ENCODE data around the gene ANKRD44. TPM values are rescaled to one million over a fixed set of nuclear protein-coding genes. Genes with fewer than 3 reads are reported as not detected.

Gene ANKRD44
- total RNA-seq, 1 experiment from 2014 or later: 2.4 TPM

- peak; percentile 37; the same call in 1 of the 2 replicates for ATAC-seq
- H3K4me3 ChIP-seq (ENCODE audit: low read length): no peak overlapping the region
- no peaks in the 10 kb centered on the region for H3K9me2 ChIP-seq (replicated peaks; ENCODE audit: low read length)
- no peak overlapping the region for H2AFZ ChIP-seq (ENCODE audit: low read length)
- H3K4me1 ChIP-seq (ENCODE audit: insufficient read depth, low read length): peaks cover 4% of the 10 kb centered on the region; the same call in 1 of the 2 replicates
- intact Hi-C loops (cut with micrococcal nuclease): loop anchor here (1.0 kb wide), 5 partner anchors 55 to 265 kb away; no protein-coding TSS in a partner anchor
- no peak overlapping the region for H3K27ac ChIP-seq (ENCODE audit: low read length)
- H3K9ac ChIP-seq (ENCODE audit: low read length): no peak overlapping the region
- peak; percentile 61 for DNase-seq
- no peaks in the 10 kb centered on the region for H3K36me3 ChIP-seq (ENCODE audit: low read depth, low read length)
- BruUV-seq (replicated peaks): no TSS peak
- no peaks in the 10 kb centered on the region for H3K79me2 ChIP-seq (ENCODE audit: low read length)
- no peaks in the 10 kb centered on the region for H3K9me3 ChIP-seq (ENCODE audit: low read length)
- no peak for TF ChIP-seq EZH2 (IDR thresholded peaks at IDR 0.05; ENCODE audit: low read length, unreplicated experiment)
- no peak for TF ChIP-seq EZH2phosphoT487 (IDR thresholded peaks at IDR 0.05; ENCODE audit: borderline replicate concordance, low read length)
- peak; percentile 71 for TF ChIP-seq CTCF (conservative IDR thresholded peaks at IDR 0.05; ENCODE audit: low read depth, low read length)
- H3K27me3 ChIP-seq (ENCODE audit: low read length): no peaks in the 10 kb centered on the region
- CTCF ChIA-PET: interaction anchor here (0.6 to 1.5 kb wide), 5 partner anchors 24 to 415 kb away, joined by 3 to 5 read pairs (median 4); no protein-coding TSS in a partner anchor
- H4K20me1 ChIP-seq (ENCODE audit: low read length): no peaks in the 10 kb centered on the region
- H3F3A ChIP-seq (ENCODE audit: low read length, unreplicated experiment): no peaks in the 10 kb centered on the region
- H3K4me2 ChIP-seq (ENCODE audit: low read length): no peak overlapping the region
- POLR2A ChIA-PET (ENCODE audit: unreplicated experiment): no interaction called here
These were observed 197.3 kb downstream of the ANKRD44 start for GRCh38 chr2:197113275-197113711.

GRCh38 chr2:197109326-197109725 lies 201.3 kb downstream of the ANKRD44 start:
- no peaks in the 10 kb centered on the region for H3K9me2 ChIP-seq (replicated peaks; ENCODE audit: low read length)
- BruUV-seq (replicated peaks): no TSS peak
- H3K27me3 ChIP-seq (ENCODE audit: low read length): no peaks in the 10 kb centered on the region
- H3K4me1 ChIP-seq (ENCODE audit: insufficient read depth, low read length): peaks cover 14% of the 10 kb centered on the region; the same call in 1 of the 2 replicates
- TF ChIP-seq EZH2 (IDR thresholded peaks at IDR 0.05; ENCODE audit: low read length, unreplicated experiment): no peak
- TF ChIP-seq CTCF (conservative IDR thresholded peaks at IDR 0.05; ENCODE audit: low read depth, low read length): no peak
- TF ChIP-seq EZH2phosphoT487 (IDR thresholded peaks at IDR 0.05; ENCODE audit: borderline replicate concordance, low read length): no peak
- no peaks in the 10 kb centered on the region for H4K20me1 ChIP-seq (ENCODE audit: low read length)
- H3K4me2 ChIP-seq (ENCODE audit: low read length): no peak overlapping the region
- no peak overlapping the region for H2AFZ ChIP-seq (ENCODE audit: low read length)
- POLR2A ChIA-PET (ENCODE audit: unreplicated experiment): no interaction called here
- no peaks in the 10 kb centered on the region for H3K36me3 ChIP-seq (ENCODE audit: low read depth, low read length)
- DNase-seq (no peak), ATAC-seq (no peak)
- CTCF ChIA-PET: no interaction called here
- no peak overlapping the region for H3K9ac ChIP-seq (ENCODE audit: low read length)
- H3K79me2 ChIP-seq (ENCODE audit: low read length): no peaks in the 10 kb centered on the region
- no peak overlapping the region for H3K4me3 ChIP-seq (ENCODE audit: low read length)
- H3F3A ChIP-seq (ENCODE audit: low read length, unreplicated experiment): no peaks in the 10 kb centered on the region
- no peaks in the 10 kb centered on the region for H3K9me3 ChIP-seq (ENCODE audit: low read length)
- intact Hi-C loops (cut with micrococcal nuclease): no loop called here
- H3K27ac ChIP-seq (ENCODE audit: low read length): no peak overlapping the region

- no TSS peak for BruUV-seq (replicated peaks)
- Histone ChIP-seq H2AFZ (ENCODE audit: low read length) (no peak overlapping the region), H3K9me2 (replicated peaks; ENCODE audit: low read length) (no peaks in the 10 kb centered on the region), H3K4me1 (ENCODE audit: insufficient read depth, low read length) (peaks cover 14% of the 10 kb centered on the region; the same call in 1 of the 2 replicates), H3K27ac (ENCODE audit: low read length) (no peak overlapping the region), H3F3A (ENCODE audit: low read length, unreplicated experiment) (no peaks in the 10 kb centered on the region), H3K9me3 (ENCODE audit: low read length) (no peaks in the 10 kb centered on the region), H3K79me2 (ENCODE audit: low read length) (no peaks in the 10 kb centered on the region), H3K4me3 (ENCODE audit: low read length) (no peak overlapping the region), H4K20me1 (ENCODE audit: low read length) (no peaks in the 10 kb centered on the region), H3K27me3 (ENCODE audit: low read length) (no peaks in the 10 kb centered on the region), H3K36me3 (ENCODE audit: low read depth, low read length) (no peaks in the 10 kb centered on the region), H3K4me2 (ENCODE audit: low read length) (no peak overlapping the region), H3K9ac (ENCODE audit: low read length) (no peak overlapping the region)
- no peak for TF ChIP-seq CTCF (conservative IDR thresholded peaks at IDR 0.05; ENCODE audit: low read depth, low read length)
- ChIA-PET POLR2A (ENCODE audit: unreplicated experiment) (no interaction called here), CTCF (interaction anchor here (0.7 kb wide), 1 partner anchor 155 kb away, joined by 3 read pairs; no protein-coding TSS in a partner anchor)
- intact Hi-C loops (cut with micrococcal nuclease): no loop called here
- DNase-seq (peak; percentile 46), ATAC-seq (no peak)
These were observed 201.8 kb downstream of the ANKRD44 start for GRCh38 chr2:197108758-197109157.

Measured in PC-3 (cell line).